Esophagus muscularis mucosa (tissue), 4 donors: Measurements from ENCODE around the gene IL1RL2.

Source experiments
- CTCF ChIP-seq, 3 experiments: fragments of 200-600 bp in 2 of 3; fragments of 450-650 bp in 1 of 3; sonication (generic) in 2 of 3; IDR thresholded peaks; one replicate each; pipeline ENCODE4 v1.5.1; 2017 to 2019; ENCODE audit warnings: antibody characterized with exemption in 3 of 3, mild to moderate bottlenecking in 2 of 3, moderate library complexity in 1 of 3
- EP300 ChIP-seq: sonication (generic); formaldehyde crosslinking; IDR thresholded peaks from one replicate; pipeline ENCODE4 v1.6.1; 2017; ENCODE audit warnings: antibody characterized with exemption
- POLR2A ChIP-seq: fragments of 450-650 bp; IDR thresholded peaks from one replicate; pipeline ENCODE4 v1.6.1; 2017; ENCODE audit warnings: antibody characterized with exemption, moderate library complexity, mild to moderate bottlenecking, low read depth
- POLR2AphosphoS5 ChIP-seq, 2 donors: sonication (generic); formaldehyde crosslinking; IDR thresholded peaks; one replicate each; pipeline ENCODE4 v1.6.1; 2017; ENCODE audit warnings: antibody characterized with exemption in 2 of 2

- no peak for TF ChIP-seq CTCF (IDR thresholded peaks at IDR 0.05)
- no peak for TF ChIP-seq POLR2A
- no peak for TF ChIP-seq EP300
- no peak for TF ChIP-seq POLR2AphosphoS5 (IDR thresholded peaks at IDR 0.05)
Observed at GRCh38 chr2:102238778-102239177, 52.0 kb downstream of the IL1RL2 start.
